HCT116 (cell line): Measurements from ENCODE around the gene TNPO2. TPM values are rescaled to one million over a fixed set of nuclear protein-coding genes. Genes with fewer than 3 reads are reported as not detected.

Source experiments
- ATAC-seq: fragments of 200-7000 bp; cut with Tn5 transposase; 2 replicates; pipeline ENCODE4 v1.9.1; 2020; ENCODE audit warnings: mild to moderate bottlenecking, moderate library complexity
- BruUV-seq: library from RNA; stranded (reverse); fragments of 400-500 nt; replicated peaks from 2 replicates; lab custom pipeline; 2021; lab: Mats Ljungman, UMichigan
- CTCF ChIA-PET: fragments of 300-600 bp; sonication (Branson Sonifier 250); formaldehyde crosslinking; loops from one replicate; lab custom pipeline; 2021; ENCODE audit warnings: antibody characterized with exemption; lab: Charles Lee
- POLR2A ChIA-PET: fragments of 300-600, 350-600 bp; sonication (Branson Sonifier 250); formaldehyde crosslinking; loops from one replicate; lab custom pipeline; 2021; ENCODE audit warnings: antibody characterized with exemption; lab: Charles Lee
- RAD21 ChIA-PET, 2 experiments: fragments of 300-600 bp; sonication (Branson Sonifier 250); formaldehyde crosslinking; loops; one replicate each; lab custom pipeline; 2023; ENCODE audit warnings: low total read pairs in 2 of 2; ENCODE audit not compliant: uncharacterized antibody in 2 of 2, unreplicated experiment in 2 of 2, low non-redundant PET in 1 of 2; lab: Charles Lee
- DNase-seq: peaks from one replicate; pipeline ENCODE4 v3.0.0-alpha.2; 2010; ENCODE audit warnings: low read depth, low spot score
- H2AFZ ChIP-seq: fragments of 200-600 bp; shearing (Covaris generic), sonication (generic); 2 replicates; pipeline ENCODE4 v1.6.1; 2017; ENCODE audit warnings: low read depth, mixed run types, mixed read lengths, antibody characterized with exemption, low read length; ENCODE audit not compliant: poor library complexity, severe bottlenecking
- H3K27ac ChIP-seq: 2 replicates; pipeline ENCODE4 v1.5.1; 2012; ENCODE audit warnings: low read depth, low read length
- H3K27me3 ChIP-seq: fragments of 200-600 bp; sonication (generic); 2 replicates; pipeline ENCODE4 v1.6.1; 2016; ENCODE audit warnings: mixed run types, low read length, mixed read lengths; ENCODE audit not compliant: insufficient read depth
- H3K36me3 ChIP-seq, 2 experiments: fragments of 200-500 bp in 1 of 2; fragments of 200-600 bp in 1 of 2; sonication (Bioruptor generic) in 1 of 2; sonication (generic) in 1 of 2; 2 replicates each; pipeline versions ENCODE4 v1.5.1 to v1.6.1; 2014 to 2016; ENCODE audit warnings: low read length in 2 of 2, inconsistent platforms in 1 of 2, mixed read lengths in 1 of 2, mixed run types in 1 of 2; ENCODE audit not compliant: insufficient read depth in 2 of 2, control insufficient read depth in 1 of 2
- H3K4me1 ChIP-seq, 2 experiments: fragments of 200-600 bp in 1 of 2; sonication (generic) in 1 of 2; 2 replicates each; pipeline versions ENCODE4 v1.5.1 to v1.6.1; 2012 to 2017; ENCODE audit warnings: low read length in 2 of 2, inconsistent platforms in 1 of 2, mild to moderate bottlenecking in 1 of 2, mixed read lengths in 1 of 2, mixed run types in 1 of 2, moderate library complexity in 1 of 2; ENCODE audit not compliant: insufficient read depth in 2 of 2, control insufficient read depth in 1 of 2
- H3K4me2 ChIP-seq: fragments of 200-600 bp; sonication (generic); 2 replicates; pipeline ENCODE4 v1.6.1; 2017; ENCODE audit warnings: mixed run types, low read length, mixed read lengths
- H3K4me3 ChIP-seq, 2 experiments: fragments of 200-600 bp in 1 of 2; sonication (generic) in 1 of 2; replicated peaks in 1 of 2; 2 replicates each; pipeline ENCODE4 v1.5.1; 2011 to 2016; ENCODE audit warnings: low read length in 2 of 2, control low read depth in 1 of 2, low read depth in 1 of 2, mild to moderate bottlenecking in 1 of 2, mixed read lengths in 1 of 2, mixed run types in 1 of 2
- H3K79me2 ChIP-seq: fragments of 200-600 bp; sonication (generic); 2 replicates; pipeline ENCODE4 v1.6.1; 2017; ENCODE audit warnings: mild to moderate bottlenecking, mixed run types, low read length, moderate library complexity, mixed read lengths; ENCODE audit not compliant: insufficient read depth
- H3K9ac ChIP-seq: fragments of 200-600 bp; sonication (generic); 2 replicates; pipeline ENCODE4 v1.6.1; 2016; ENCODE audit warnings: low read length, mixed read lengths
- H3K9me2 ChIP-seq: fragments of 200-600 bp; sonication (generic), shearing (Covaris generic); 2 replicates; pipeline ENCODE4 v1.6.1; 2017; ENCODE audit warnings: mixed run types, mild to moderate bottlenecking, moderate library complexity; ENCODE audit not compliant: insufficient read depth
- H3K9me3 ChIP-seq, 2 experiments: fragments of 200-500 bp in 1 of 2; fragments of 200-600 bp in 1 of 2; sonication (Bioruptor generic) in 1 of 2; sonication (generic) in 1 of 2; 2 replicates each; pipeline ENCODE4 v1.6.1; 2014 to 2017; ENCODE audit warnings: low read length in 2 of 2, mixed read lengths in 2 of 2, inconsistent platforms in 1 of 2, low read depth in 1 of 2, mild to moderate bottlenecking in 1 of 2, mixed run types in 1 of 2, moderate library complexity in 1 of 2; ENCODE audit not compliant: control insufficient read depth in 1 of 2, insufficient read depth in 1 of 2
- H4K20me1 ChIP-seq: fragments of 200-600 bp; sonication (generic), shearing (Covaris generic); 2 replicates; pipeline ENCODE4 v1.6.1; 2017; ENCODE audit warnings: mixed run types, mild to moderate bottlenecking, moderate library complexity; ENCODE audit not compliant: insufficient read depth
- ATF3 ChIP-seq: IDR thresholded peaks from 2 replicates; pipeline ENCODE4 v1.6.1; 2012
- CEBPB ChIP-seq: IDR thresholded peaks from 2 replicates; pipeline ENCODE4 v1.6.1; 2012; ENCODE audit warnings: low read depth
- ELF1 ChIP-seq: IDR thresholded peaks from 2 replicates; pipeline ENCODE4 v1.6.1; 2012; ENCODE audit warnings: low read depth, borderline replicate concordance
- EZH2 ChIP-seq: fragments of 200-600 bp; sonication (generic); IDR thresholded peaks from 2 replicates; pipeline ENCODE4 v1.6.1; 2017; ENCODE audit warnings: antibody characterized with exemption, mixed run types
- EZH2phosphoT487 ChIP-seq: fragments of 200-600 bp; IDR thresholded peaks from 2 replicates; pipeline ENCODE4 v1.6.1; 2018; ENCODE audit warnings: antibody characterized with exemption, borderline replicate concordance
- FOSL1 ChIP-seq: IDR thresholded peaks from 2 replicates; pipeline ENCODE4 v1.6.1; 2012; ENCODE audit warnings: low read depth
- JUND ChIP-seq: IDR thresholded peaks from 2 replicates; pipeline ENCODE4 v1.6.1; 2012
- MAX ChIP-seq: IDR thresholded peaks from 2 replicates; pipeline ENCODE4 v1.6.1; 2012
- POLR2A ChIP-seq: IDR thresholded peaks from 2 replicates; pipeline ENCODE4 v1.7.0; 2011; ENCODE audit warnings: borderline replicate concordance; ENCODE audit not compliant: insufficient read depth, insufficient read length; ENCODE audit errors: extremely low read depth
- POLR2AphosphoS5 ChIP-seq: IDR thresholded peaks from 2 replicates; pipeline ENCODE4 v1.6.1; 2011; ENCODE audit warnings: mild to moderate bottlenecking, low read depth, low read length, moderate library complexity
- RAD21 ChIP-seq: IDR thresholded peaks from 2 replicates; pipeline ENCODE4 v1.6.1; 2012; ENCODE audit warnings: low read depth, mild to moderate bottlenecking
- SP1 ChIP-seq: IDR thresholded peaks from 2 replicates; pipeline ENCODE4 v1.6.1; 2012; ENCODE audit warnings: low read depth
- TCF7L2 ChIP-seq: IDR thresholded peaks from 2 replicates; pipeline ENCODE4 v1.7.0; 2011; ENCODE audit warnings: borderline replicate concordance, inconsistent platforms; ENCODE audit not compliant: insufficient read depth, insufficient read length; ENCODE audit errors: extremely low read depth
- YY1 ChIP-seq: IDR thresholded peaks from 2 replicates; pipeline ENCODE4 v1.6.1; 2011; ENCODE audit warnings: low read length, low read depth, moderate library complexity, mild to moderate bottlenecking; ENCODE audit not compliant: insufficient replicate concordance; ENCODE audit errors: extremely low read depth
- ZBTB33 ChIP-seq: IDR thresholded peaks from 2 replicates; pipeline ENCODE4 v1.6.1; 2011; ENCODE audit warnings: mild to moderate bottlenecking, low read length, moderate library complexity; ENCODE audit not compliant: insufficient replicate concordance; ENCODE audit errors: extremely low read depth
- ZFX ChIP-seq: fragments of 450-650 bp; IDR thresholded peaks from 2 replicates; pipeline ENCODE4 v1.6.1; 2017
- ZNF274 ChIP-seq: fragments of 200-500 bp; sonication (Bioruptor generic); IDR thresholded peaks from 2 replicates; pipeline ENCODE4 v1.6.1; 2014; ENCODE audit warnings: mild to moderate bottlenecking, low read depth, low read length, inconsistent platforms
- intact Hi-C: fragments of 100-400 bp; cut with micrococcal nuclease; formaldehyde crosslinking; loops from 2 replicates; pipeline ENCODE4 v1.10.0; 2022
- total RNA-seq: library from RNA; stranded (reverse); gene quantifications from one replicate; pipeline ENCODE4 v1.2.1, GENCODE V29; 2021; ENCODE audit not compliant: unreplicated experiment
- TF ChIP-seq, protein P1 (sequence below), 3 experiments: fragments of 200-600 bp in 1 of 3; sonication (generic) in 1 of 3; IDR thresholded peaks in 2 of 3; conservative IDR thresholded peaks in 1 of 3; 2 replicates each; pipeline ENCODE4 v1.5.1; 2012 to 2017; ENCODE audit warnings: low read depth in 2 of 3, low read length in 2 of 3, antibody characterized with exemption in 1 of 3, borderline replicate concordance in 1 of 3, control low read depth in 1 of 3, mild to moderate bottlenecking in 1 of 3, mixed read lengths in 1 of 3, mixed run types in 1 of 3, moderate library complexity in 1 of 3; ENCODE audit not compliant: insufficient read depth in 1 of 3

The TNPO2 gene
- total RNA-seq, 1 experiment from 2014 or later, result 81.8 TPM

DNA sequence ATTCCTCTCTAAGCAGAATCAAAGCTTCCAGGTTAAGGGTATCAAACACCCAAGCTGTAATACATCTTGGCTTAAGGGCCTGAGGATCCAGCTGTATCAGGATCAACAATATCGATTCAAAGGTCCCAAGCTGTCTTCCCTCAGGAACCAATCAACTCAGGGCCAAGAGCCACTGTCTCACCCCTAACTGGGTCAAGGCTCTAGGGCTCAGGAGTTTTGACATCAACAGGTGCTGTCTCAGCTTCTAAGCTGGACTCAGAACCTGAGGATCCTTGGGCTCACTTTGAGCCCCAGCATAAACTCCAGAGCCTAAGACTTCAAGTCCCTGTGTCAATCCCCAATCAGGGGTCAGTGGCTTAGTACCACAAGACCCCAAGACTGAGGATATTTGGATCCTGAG lies 28.2 kb downstream of the TNPO2 start:
- RAD21 ChIA-PET, result no interaction called here
- Histone ChIP-seq H3K27ac (no peak overlapping the region), H3K4me2 (peak overlapping the region; percentile 93), H2AFZ (no peak overlapping the region), H4K20me1 (no peaks in the 10 kb centered on the region), H3K79me2 (peaks cover 10% of the 10 kb centered on the region; the same call in 1 of the 2 replicates), H3K27me3 (no peaks in the 10 kb centered on the region), H3K4me1 (peaks cover 9 to 23% of the 10 kb centered on the region in 2 experiments; a peak in 3 of 4 replicates), H3K9ac (peak overlapping the region; percentile 90), H3K36me3 (peaks cover 8 to 12% of the 10 kb centered on the region in 2 experiments; a peak in 3 of 4 replicates), H3K9me3 (no peaks in the 10 kb centered on the region), H3K4me3 (peak overlapping the region; percentile 88 to 92), H3K9me2 (no peaks in the 10 kb centered on the region)
- no peak for ATAC-seq
- TF ChIP-seq ZBTB33, result no peak
- no peak for TF ChIP-seq JUND
- no peak for TF ChIP-seq ZNF274
- no peak for TF ChIP-seq ATF3
- no peak for TF ChIP-seq EZH2
- no peak for TF ChIP-seq TCF7L2
- TF ChIP-seq MAX, result no peak
- TF ChIP-seq YY1, result no peak
- TF ChIP-seq ELF1, result no peak
- no peak for TF ChIP-seq RAD21
- TF ChIP-seq EZH2phosphoT487, result no peak
- TF ChIP-seq POLR2A, result no peak
- TF ChIP-seq FOSL1, result no peak
- TF ChIP-seq ZFX, result no peak
- no peak for TF ChIP-seq SP1
- TF ChIP-seq, protein P1, sequence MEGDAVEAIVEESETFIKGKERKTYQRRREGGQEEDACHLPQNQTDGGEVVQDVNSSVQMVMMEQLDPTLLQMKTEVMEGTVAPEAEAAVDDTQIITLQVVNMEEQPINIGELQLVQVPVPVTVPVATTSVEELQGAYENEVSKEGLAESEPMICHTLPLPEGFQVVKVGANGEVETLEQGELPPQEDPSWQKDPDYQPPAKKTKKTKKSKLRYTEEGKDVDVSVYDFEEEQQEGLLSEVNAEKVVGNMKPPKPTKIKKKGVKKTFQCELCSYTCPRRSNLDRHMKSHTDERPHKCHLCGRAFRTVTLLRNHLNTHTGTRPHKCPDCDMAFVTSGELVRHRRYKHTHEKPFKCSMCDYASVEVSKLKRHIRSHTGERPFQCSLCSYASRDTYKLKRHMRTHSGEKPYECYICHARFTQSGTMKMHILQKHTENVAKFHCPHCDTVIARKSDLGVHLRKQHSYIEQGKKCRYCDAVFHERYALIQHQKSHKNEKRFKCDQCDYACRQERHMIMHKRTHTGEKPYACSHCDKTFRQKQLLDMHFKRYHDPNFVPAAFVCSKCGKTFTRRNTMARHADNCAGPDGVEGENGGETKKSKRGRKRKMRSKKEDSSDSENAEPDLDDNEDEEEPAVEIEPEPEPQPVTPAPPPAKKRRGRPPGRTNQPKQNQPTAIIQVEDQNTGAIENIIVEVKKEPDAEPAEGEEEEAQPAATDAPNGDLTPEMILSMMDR (IDR thresholded peaks at IDR 0.05 in 2 of 3, conservative IDR thresholded peaks at IDR 0.05 in 1 of 3; ENCODE audit: borderline replicate concordance in 1 of 3, insufficient read depth in 1 of 3, low read depth in 2 of 3, low read length in 2 of 3), result no peak
- no peak for TF ChIP-seq POLR2AphosphoS5
- no peak for TF ChIP-seq CEBPB
- no TSS peak for BruUV-seq
- intact Hi-C loops, result no loop called here
- no peak for DNase-seq
- CTCF ChIA-PET, result no interaction called here
- POLR2A ChIA-PET, result no interaction called here
